NCI-H82 treated with DMSO at 0.1 percent for 48 hours (cell line): ENCODE measurements around the gene SULT1A4.
"Not testable (repeated sequence)": the region's sequence is repeated elsewhere in the genome, so short reads cannot be mapped to it uniquely, and the experiment has no call there.

ENCODE experiments used
- DNase-seq: peaks from one replicate; lab custom pipeline; 2025; ENCODE audit not compliant: unreplicated experiment; lab: John Stamatoyannopoulos, UW

SULT1A4 gene

GRCh38 chr16:29459706-29460646, at the start of gene SULT1A4:
Gene SULT1A4 (plus strand): TSS chr16:29459913. CDS start chr16:29461386, 1,473 bp downstream.
- not testable (repeated sequence) for DNase-seq

GRCh38 chr16:29423587-29423986, 36.1 kb upstream of the SULT1A4 start:
- DNase-seq = not testable (repeated sequence)

- not testable (repeated sequence) for DNase-seq
These were observed 34.3 kb upstream of the SULT1A4 start for GRCh38 chr16:29425390-29425789.

GRCh38 chr16:29453754-29454153, 6.0 kb upstream of the SULT1A4 start:
- DNase-seq = not testable (repeated sequence)

- not testable (repeated sequence) for DNase-seq
These were observed 5.4 kb upstream of the SULT1A4 start, which contains the start of the genes BOLA2 and SLX1B for GRCh38 chr16:29454269-29454668. Gene BOLA2 (minus strand): TSS chr16:29454351. CDS start chr16:29454253, 98 bp downstream. Gene SLX1B (plus strand): TSS chr16:29454533.

GRCh38 chr16:29454828-29455227, 4.9 kb upstream of the SULT1A4 start:
- DNase-seq = not testable (repeated sequence)

- DNase-seq = not testable (repeated sequence)
These were observed 2.1 kb upstream of the SULT1A4 start for GRCh38 chr16:29457660-29458059.

GRCh38 chr16:29460647-29461030, 926 bp downstream of the SULT1A4 start:
- not testable (repeated sequence) for DNase-seq

- not testable (repeated sequence) for DNase-seq
These were observed 6.5 kb downstream of the SULT1A4 start for GRCh38 chr16:29465985-29466824.

GRCh38 chr16:29466904-29467303, 7.2 kb downstream of the SULT1A4 start:
- not testable (repeated sequence) for DNase-seq

GRCh38 chr16:29467654-29468366, 8.1 kb downstream of the SULT1A4 start:
- DNase-seq = not testable (repeated sequence)

- DNase-seq = not testable (repeated sequence)
These were observed 9.9 kb downstream of the SULT1A4 start for GRCh38 chr16:29469660-29470059.

- DNase-seq = not testable (repeated sequence)
These were observed 12.4 kb downstream of the SULT1A4 start for GRCh38 chr16:29472065-29472464.

- not testable (repeated sequence) for DNase-seq
These were observed 22.6 kb downstream of the SULT1A4 start for GRCh38 chr16:29482276-29482675.

- not testable (repeated sequence) for DNase-seq
These were observed 46.6 kb downstream of the SULT1A4 start, which contains the start of gene NPIPB12 for GRCh38 chr16:29506308-29506707. Gene NPIPB12 (minus strand): TSS chr16:29506408.
